Esophagus (tissue), 2 donors: ENCODE data around the gene DRC3. TPM values are rescaled to one million over a fixed set of nuclear protein-coding genes. Genes with fewer than 3 reads are reported as not detected.
"Not testable (repeated sequence)": the region's sequence is repeated elsewhere in the genome, so short reads cannot be mapped to it uniquely, and the experiment has no call there.

Source experiments
- H3K27ac ChIP-seq, 2 donors: one replicate each; pipeline ENCODE4 v1.5.1; 2013; ENCODE audit warnings: low read depth in 2 of 2, mild to moderate bottlenecking in 2 of 2, inconsistent platforms in 1 of 2, low read length in 1 of 2, moderate library complexity in 1 of 2
- H3K27me3 ChIP-seq, 2 donors: one replicate each; pipeline ENCODE4 v1.6.1; 2013; ENCODE audit warnings: low read length in 2 of 2, control low read depth in 1 of 2, mild to moderate bottlenecking in 1 of 2; ENCODE audit not compliant: insufficient read depth in 2 of 2, control insufficient read depth in 1 of 2
- H3K36me3 ChIP-seq, 2 donors: one replicate each; pipeline ENCODE4 v1.6.1; 2013; ENCODE audit warnings: low read length in 1 of 2; ENCODE audit not compliant: control insufficient read depth in 2 of 2, insufficient read depth in 2 of 2
- H3K4me1 ChIP-seq, 2 donors: one replicate each; pipeline ENCODE4 v1.6.1; 2013; ENCODE audit warnings: low read length in 1 of 2; ENCODE audit not compliant: control insufficient read depth in 2 of 2, insufficient read depth in 2 of 2
- H3K4me3 ChIP-seq, 2 donors: one replicate each; pipeline ENCODE4 v1.5.1; 2013; ENCODE audit warnings: low read length in 2 of 2, mild to moderate bottlenecking in 2 of 2, low read depth in 1 of 2, moderate library complexity in 1 of 2
- H3K9me3 ChIP-seq, 2 donors: one replicate each; pipeline ENCODE4 v1.6.1; 2013; ENCODE audit warnings: mild to moderate bottlenecking in 2 of 2, low read depth in 1 of 2, low read length in 1 of 2, moderate library complexity in 1 of 2; ENCODE audit not compliant: control insufficient read depth in 2 of 2, insufficient read depth in 1 of 2
- WGBS, 2 donors: extraction: QIAGEN DNeasy Blood & Tissue Kit; methylation state at CpG; one replicate each; pipeline ENCODE4 v1.1.7; 2013; 5-methylcytosine and 5-hydroxymethylcytosine counted together
- polyA plus RNA-seq, 2 donors: library from polyadenylated mRNA; stranded (reverse); fragments of 200-250 nt; gene quantifications; one replicate each; pipeline ENCODE4 v1.2.3, GENCODE V29; 2013
- donor health status: healthy with polysubstance abuse.
- donor health status: Bipolar disorder and iron deficiency.

The DRC3 gene
- polyA plus RNA-seq, 2 donors = 0.72 to 1.4 TPM

DNA sequence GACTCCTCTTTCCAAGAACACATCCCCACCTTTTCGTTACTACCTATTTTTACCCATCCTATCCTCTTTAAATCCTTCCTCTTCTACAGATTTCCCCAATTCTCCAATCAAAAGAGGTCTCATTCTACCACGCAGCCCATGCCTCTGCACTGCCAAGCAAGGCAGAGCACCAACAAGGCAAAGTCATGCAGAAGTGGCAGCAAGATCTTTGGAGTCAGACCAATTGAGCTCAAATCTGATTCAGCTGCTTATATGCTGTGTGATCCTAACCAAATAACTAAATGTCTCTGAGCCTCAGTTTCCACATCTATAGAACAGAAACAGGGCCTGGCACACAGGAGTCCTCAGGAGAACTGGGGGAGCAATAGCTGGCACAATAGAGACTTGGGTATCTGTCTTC is 41.5 kb upstream of the DRC3 start:
- H3K27me3 ChIP-seq = no peaks in the 10 kb centered on the region
- WGBS, 2 donors = 87 to 89% methylated on average over 2 of the region's 2 CpGs
- H3K4me1 ChIP-seq = peaks cover 3 to 12% of the 10 kb centered on the region in 2 donors
- peaks cover 0 to 3% of the 10 kb centered on the region in 2 donors for H3K36me3 ChIP-seq
- no peak overlapping the region for H3K27ac ChIP-seq
- no peak overlapping the region for H3K4me3 ChIP-seq
- no peaks in the 10 kb centered on the region for H3K9me3 ChIP-seq

DNA sequence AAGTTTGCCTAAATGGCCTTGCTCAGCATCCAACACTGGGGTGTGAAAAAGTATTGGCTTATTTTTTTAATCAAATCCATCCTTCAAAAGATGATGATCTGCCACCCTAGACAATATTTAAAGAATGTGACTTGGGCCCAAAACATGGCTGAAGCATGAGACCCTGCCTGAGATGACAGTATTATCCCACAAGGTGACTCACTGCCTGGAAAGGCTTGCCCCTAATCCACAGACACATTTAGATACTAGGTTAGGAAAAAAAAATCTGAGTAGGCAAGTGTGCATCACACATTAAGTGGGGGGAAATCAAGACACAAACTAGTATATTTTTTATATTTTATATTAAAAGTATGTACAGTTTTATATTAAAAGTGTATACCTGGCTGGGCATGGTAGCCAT is 38.9 kb upstream of the DRC3 start:
- H3K36me3 ChIP-seq = peaks cover 0 to 3% of the 10 kb centered on the region in 2 donors
- no peaks in the 10 kb centered on the region for H3K9me3 ChIP-seq
- no peaks in the 10 kb centered on the region for H3K27me3 ChIP-seq
- H3K4me3 ChIP-seq = no peak overlapping the region
- H3K4me1 ChIP-seq = peaks cover 3 to 25% of the 10 kb centered on the region in 2 donors
- no peak overlapping the region for H3K27ac ChIP-seq

DNA sequence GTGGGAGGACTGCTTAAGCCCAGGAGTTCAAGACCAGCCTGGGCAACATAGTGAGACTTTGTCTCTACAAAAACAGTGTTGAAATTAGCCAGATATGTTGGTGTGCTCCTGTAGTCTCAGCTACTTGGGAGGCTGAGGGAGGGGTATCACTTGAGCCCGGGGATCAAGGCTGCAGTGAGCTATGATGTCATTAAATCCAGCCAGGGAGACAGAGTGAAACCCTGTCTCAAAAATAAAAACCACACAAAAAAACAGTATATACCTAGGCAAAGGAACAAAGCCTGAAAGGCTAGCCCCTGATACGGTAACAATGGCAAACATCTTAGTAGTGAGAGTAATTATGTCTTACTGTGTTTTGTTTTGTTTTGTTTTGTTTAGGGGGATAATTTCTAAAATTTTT is 38.4 kb upstream of the DRC3 start:
- H3K4me3 ChIP-seq = no peak overlapping the region
- H3K27me3 ChIP-seq = no peaks in the 10 kb centered on the region
- no peaks in the 10 kb centered on the region for H3K9me3 ChIP-seq
- H3K27ac ChIP-seq = no peak overlapping the region
- peaks cover 3 to 24% of the 10 kb centered on the region in 2 donors for H3K4me1 ChIP-seq
- WGBS, 2 donors = 76 to 89% methylated on average over 2 of the region's 2 CpGs
- H3K36me3 ChIP-seq = no peaks in the 10 kb centered on the region

DNA sequence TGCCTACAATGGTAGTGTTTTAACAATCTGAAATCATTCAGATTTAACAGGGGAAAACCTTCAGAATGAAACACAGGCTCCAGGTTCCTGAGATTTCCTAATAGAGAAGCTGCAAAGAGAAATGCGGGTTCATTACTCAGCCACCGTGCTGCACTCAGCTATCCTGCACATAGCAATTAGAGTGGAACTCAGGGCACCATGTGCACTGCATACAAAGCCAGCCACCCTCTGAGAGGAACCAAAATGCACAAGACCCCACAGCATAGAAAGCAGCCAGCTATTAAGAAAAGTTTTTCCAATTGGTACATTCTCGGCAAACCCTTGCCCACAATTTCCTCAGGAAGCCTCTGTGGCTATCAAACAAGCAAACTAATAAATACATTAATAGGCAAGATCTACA is 37.9 kb upstream of the DRC3 start:
- H3K27me3 ChIP-seq = no peaks in the 10 kb centered on the region
- peaks cover 3 to 24% of the 10 kb centered on the region in 2 donors for H3K4me1 ChIP-seq
- no peaks in the 10 kb centered on the region for H3K36me3 ChIP-seq
- H3K4me3 ChIP-seq = no peak overlapping the region
- H3K9me3 ChIP-seq = no peaks in the 10 kb centered on the region
- WGBS, 2 donors = 78 to 86% methylated on average over 3 of the region's 3 CpGs
- H3K27ac ChIP-seq = no peak overlapping the region

DNA sequence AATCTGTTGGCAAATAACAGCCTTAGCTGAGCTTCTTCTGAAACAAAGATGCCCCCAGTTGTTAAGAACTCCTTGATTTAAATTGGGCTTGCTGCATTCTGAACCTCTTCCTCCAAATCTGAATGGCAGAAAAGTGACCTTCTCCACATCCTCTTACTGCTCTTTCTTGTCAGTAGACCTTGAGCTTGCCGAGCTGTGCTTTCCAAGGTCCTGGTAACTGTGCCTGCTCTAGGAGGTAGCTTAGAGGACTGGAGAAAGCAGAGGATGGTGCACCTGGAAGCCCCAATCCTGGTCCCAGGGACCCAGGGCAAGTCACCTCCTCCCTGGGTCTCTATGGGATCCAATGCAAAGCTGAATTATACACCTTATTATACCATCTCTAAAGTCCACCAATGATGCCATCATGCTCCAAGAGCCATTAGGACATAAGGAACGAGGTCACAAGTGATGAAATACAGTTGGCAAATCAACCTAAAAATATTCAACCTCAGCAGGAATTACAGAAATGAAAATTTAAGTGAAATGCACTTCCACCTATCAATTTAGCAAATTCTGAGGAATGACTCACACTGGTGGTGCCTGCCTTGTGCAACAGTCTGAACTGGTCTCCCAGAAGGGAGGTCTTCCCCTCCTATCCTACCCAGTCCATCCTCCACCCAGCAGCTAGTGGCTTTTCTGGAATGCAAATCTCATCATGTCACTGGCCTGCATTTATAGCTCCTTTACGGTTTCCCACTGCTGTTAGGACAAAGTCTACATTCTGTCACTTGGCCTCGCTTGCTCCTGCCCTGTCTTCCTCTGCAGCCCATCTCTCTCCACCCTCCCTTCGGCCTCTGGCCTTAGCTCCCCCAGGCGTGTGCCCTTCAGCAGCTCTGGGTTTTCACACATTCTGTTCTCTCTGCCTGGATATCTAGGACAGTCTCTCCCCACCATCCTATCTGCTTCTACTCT is 37.1 kb upstream of the DRC3 start:
- H3K4me1 ChIP-seq = peaks cover 3 to 24% of the 10 kb centered on the region in 2 donors
- no peaks in the 10 kb centered on the region for H3K27me3 ChIP-seq
- no peak overlapping the region for H3K4me3 ChIP-seq
- H3K27ac ChIP-seq = peak overlapping the region; percentile 8 to 62
- no peaks in the 10 kb centered on the region for H3K9me3 ChIP-seq
- WGBS, 2 donors = 64 to 76% methylated on average over 6 of the region's 6 CpGs
- no peaks in the 10 kb centered on the region for H3K36me3 ChIP-seq

DNA sequence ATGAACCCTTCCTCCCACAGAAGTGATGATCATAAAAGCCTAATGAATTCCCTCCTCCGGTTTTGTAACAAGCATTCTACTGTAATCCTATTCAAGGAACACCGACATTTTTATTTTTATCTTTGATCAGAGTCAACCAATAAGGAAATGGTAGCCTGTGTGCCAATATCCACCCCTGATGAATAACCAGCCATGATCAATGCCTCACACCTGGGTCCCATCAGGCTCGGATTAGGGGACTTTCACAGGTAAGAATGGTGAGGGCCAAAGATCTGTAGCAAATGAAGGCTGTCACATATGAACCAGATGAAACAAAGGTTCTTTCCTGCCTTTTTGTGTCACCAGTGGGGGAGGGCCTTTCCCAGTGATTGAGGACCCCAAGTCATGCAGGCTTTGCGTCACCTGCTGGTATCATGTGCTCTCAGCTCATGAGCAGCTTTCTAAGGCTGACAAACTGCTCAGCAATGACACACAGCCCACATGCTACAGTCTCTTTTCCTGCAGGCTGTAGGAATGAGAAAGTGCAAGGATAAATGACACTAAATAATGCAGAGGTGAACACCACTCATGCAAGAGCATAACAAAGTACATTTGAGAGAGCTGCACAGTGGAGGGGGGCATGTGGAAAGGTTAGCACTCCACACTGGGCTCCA is 35.3 kb upstream of the DRC3 start:
- 66 to 73% methylated on average over 4 of the region's 4 CpGs for WGBS, 2 donors
- Histone ChIP-seq H3K27ac (peak overlapping the region; percentile 97 to 98), H3K36me3 (no peaks in the 10 kb centered on the region), H3K4me3 (no peak overlapping the region), H3K4me1 (peaks cover 5 to 24% of the 10 kb centered on the region in 2 donors), H3K27me3 (no peaks in the 10 kb centered on the region), H3K9me3 (no peaks in the 10 kb centered on the region)

DNA sequence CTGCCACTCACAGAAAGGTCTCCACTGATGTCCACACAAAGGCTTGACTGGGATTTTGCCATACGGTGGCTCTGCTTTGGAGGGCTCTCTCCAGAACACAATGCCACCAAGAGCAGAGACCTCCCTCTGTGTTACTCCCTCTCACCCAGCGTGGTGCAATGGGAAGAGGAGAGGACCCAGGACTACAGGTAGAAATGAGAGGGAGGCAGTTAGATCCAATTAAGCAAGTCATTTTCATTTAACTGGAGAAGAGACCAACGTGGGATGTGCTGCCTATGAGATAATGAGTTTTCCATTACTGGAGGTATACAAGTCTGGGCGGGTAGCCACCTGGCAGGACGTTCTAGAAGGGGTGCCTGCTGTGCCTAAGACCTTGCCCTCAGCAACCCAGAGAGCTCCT is 34.7 kb upstream of the DRC3 start:
- no peak overlapping the region for H3K4me3 ChIP-seq
- peaks cover 5 to 24% of the 10 kb centered on the region in 2 donors for H3K4me1 ChIP-seq
- WGBS, 2 donors = 66 to 75% methylated on average over 5 of the region's 5 CpGs
- peak overlapping the region; percentile 97 to 98 for H3K27ac ChIP-seq
- no peaks in the 10 kb centered on the region for H3K27me3 ChIP-seq
- H3K36me3 ChIP-seq = no peaks in the 10 kb centered on the region
- no peaks in the 10 kb centered on the region for H3K9me3 ChIP-seq

DNA sequence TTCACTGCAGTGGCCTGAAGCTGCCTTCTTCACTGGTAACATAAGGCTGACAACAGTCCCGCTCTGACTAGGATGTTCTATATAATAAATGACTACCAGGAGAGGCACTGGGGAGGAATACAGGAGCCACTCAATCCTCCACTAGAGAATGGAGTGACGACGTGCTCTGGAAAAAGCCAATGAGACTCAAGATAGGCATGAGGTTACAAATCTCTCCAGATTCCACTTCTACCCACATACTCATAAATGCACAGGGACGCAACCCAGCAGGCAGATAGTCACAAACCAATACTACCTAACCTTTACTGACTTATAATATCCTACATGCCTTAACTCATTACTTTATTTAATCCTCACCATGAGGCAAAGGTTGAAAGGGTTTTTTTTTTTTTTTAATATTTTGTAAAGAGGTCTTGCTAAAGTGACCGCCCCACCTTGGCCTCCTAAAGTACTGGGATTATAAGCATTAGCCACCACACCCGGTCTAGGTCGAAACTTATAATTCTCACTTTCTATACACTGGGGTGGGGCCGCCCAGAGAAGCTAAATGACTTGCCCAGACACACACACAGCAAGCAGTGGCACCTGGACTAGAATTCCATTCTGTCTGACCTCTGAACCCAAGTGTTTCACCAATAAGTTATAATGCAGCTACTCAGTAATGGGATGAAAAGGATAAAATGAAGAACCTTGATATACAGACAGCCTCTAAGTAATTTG is 34.1 kb upstream of the DRC3 start:
- H3K4me3 ChIP-seq = no peak overlapping the region
- H3K27ac ChIP-seq = peak overlapping the region; percentile 97 to 98
- H3K4me1 ChIP-seq = peaks cover 5 to 29% of the 10 kb centered on the region in 2 donors
- no peaks in the 10 kb centered on the region for H3K36me3 ChIP-seq
- H3K27me3 ChIP-seq = no peaks in the 10 kb centered on the region
- H3K9me3 ChIP-seq = no peaks in the 10 kb centered on the region
- WGBS, 2 donors = 46 to 64% methylated on average over 8 of the region's 8 CpGs

DNA sequence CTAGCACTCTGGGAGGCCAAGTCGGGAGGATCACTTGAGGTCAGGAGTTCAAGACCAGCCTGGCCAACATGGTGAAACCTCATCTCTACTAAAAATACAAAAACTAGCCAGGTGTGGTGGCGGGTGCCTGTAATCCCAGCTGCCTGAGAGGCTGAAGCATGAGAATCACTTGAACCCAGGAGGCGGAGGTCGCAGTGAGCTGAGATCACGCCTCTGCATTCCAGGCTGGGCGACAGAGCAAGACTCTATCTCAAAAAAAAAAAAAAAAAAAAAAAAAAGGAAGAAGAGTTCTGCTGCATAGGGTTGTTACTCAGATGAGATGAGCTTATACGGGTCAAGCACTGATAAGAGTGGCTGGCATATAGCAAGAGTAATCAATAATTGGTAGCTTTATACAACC is 32.7 kb upstream of the DRC3 start:
- H3K27me3 ChIP-seq, H3K9me3 ChIP-seq, H3K36me3 ChIP-seq, H3K4me3 ChIP-seq: not testable (repeated sequence)
- H3K27ac ChIP-seq = peak overlapping the region; percentile 54 to 62
- H3K4me1 ChIP-seq = peaks cover 5 to 34% of the 10 kb centered on the region in 2 donors
- 89 to 91% methylated on average over 7 of the region's 7 CpGs for WGBS, 2 donors
